T-cell (primary cell): Measurements from ENCODE around the gene HTD2. TPM values are rescaled to one million over a fixed set of nuclear protein-coding genes. Genes with fewer than 3 reads are reported as not detected.
"Not testable (repeated sequence)": the region's sequence is repeated elsewhere in the genome, so short reads cannot be mapped to it uniquely, and the experiment has no call there.

Source experiments
- ATAC-seq, 4 experiments: fragments of 200-7000 bp in 3 of 4; fragments of 150-1000 bp in 1 of 4; cut with Tn5 transposase; replicated peaks in 1 of 4; 1 replicate in 3 of 4; 2 replicates in 1 of 4; pipeline ENCODE4 v1.10.0; 2021; ENCODE audit warnings: moderate library complexity in 3 of 4, mild to moderate bottlenecking in 2 of 4, moderate number of reproducible peaks in 1 of 4
- CTCF ChIA-PET, 2 donors: fragments of 300-600 bp; sonication (Branson Sonifier 250); formaldehyde crosslinking; loops; one replicate each; lab custom pipeline; 2022; ENCODE audit warnings: antibody characterized with exemption in 2 of 2; lab: Charles Lee
- POLR2A ChIA-PET, 2 donors: fragments of 300-600 bp; sonication (Branson Sonifier 250); formaldehyde crosslinking; loops; one replicate each; lab custom pipeline; 2022; ENCODE audit warnings: antibody characterized with exemption in 2 of 2; lab: Charles Lee
- DNase-seq, 35 experiments: peaks; one replicate each; pipeline versions ENCODE4 v3.0.0 to v3.0.0-alpha.2; 2013 to 2023
- H3K27ac ChIP-seq: one replicate; pipeline ENCODE4 v1.5.1; 2013; ENCODE audit warnings: low read length
- H3K27me3 ChIP-seq, 2 experiments: replicated peaks in 1 of 2; 1 replicate in 1 of 2; 2 replicates in 1 of 2; pipeline versions ENCODE4 v1.6.1 to v1.7.0; 2013; ENCODE audit warnings: low read length in 1 of 2, mixed read lengths in 1 of 2; ENCODE audit not compliant: control insufficient read depth in 2 of 2, insufficient read depth in 2 of 2; ENCODE audit errors: extremely low read depth in 1 of 2
- H3K36me3 ChIP-seq, 2 donors: 1 replicate in 1 of 2; 2 replicates in 1 of 2; pipeline versions ENCODE4 v1.6.1 to v1.7.0; 2013; ENCODE audit warnings: low read length in 1 of 2; ENCODE audit not compliant: control insufficient read depth in 2 of 2, insufficient read depth in 1 of 2; ENCODE audit errors: extremely low read depth in 1 of 2
- H3K4me1 ChIP-seq, 2 experiments: 1 replicate in 1 of 2; 2 replicates in 1 of 2; pipeline versions ENCODE4 v1.6.1 to v1.7.0; 2013; ENCODE audit warnings: low read length in 2 of 2, mixed read lengths in 1 of 2; ENCODE audit not compliant: insufficient read depth in 2 of 2, control insufficient read depth in 1 of 2; ENCODE audit errors: extremely low read depth in 1 of 2
- H3K4me3 ChIP-seq, 2 donors: 1 replicate in 1 of 2; 2 replicates in 1 of 2; pipeline versions ENCODE4 v1.5.1 to v1.7.0; 2013; ENCODE audit warnings: mild to moderate bottlenecking in 2 of 2, low read length in 1 of 2, moderate library complexity in 1 of 2; ENCODE audit not compliant: control insufficient read depth in 1 of 2; ENCODE audit errors: extremely low read depth in 1 of 2
- H3K9me3 ChIP-seq: 2 replicates; pipeline ENCODE4 v1.7.0; 2013
- H3K27ac Mint-ChIP-seq, 2 donors: one replicate each; pipeline ENCODE4 v1.8.0; 2020 to 2021; ENCODE audit warnings: mild to moderate bottlenecking in 2 of 2, mixed read lengths in 2 of 2
- H3K27me3 Mint-ChIP-seq, 2 donors: one replicate each; pipeline ENCODE4 v1.8.0; 2021 to 2022; ENCODE audit warnings: mixed read lengths in 2 of 2
- H3K36me3 Mint-ChIP-seq: one replicate; pipeline ENCODE4 v1.8.0; 2021; ENCODE audit warnings: mixed read lengths
- H3K4me1 Mint-ChIP-seq, 3 donors: one replicate each; pipeline ENCODE4 v1.8.0; 2020 to 2022; ENCODE audit warnings: mixed read lengths in 3 of 3, mild to moderate bottlenecking in 1 of 3
- H3K4me3 Mint-ChIP-seq, 3 donors: one replicate each; pipeline ENCODE4 v1.8.0; 2020 to 2022; ENCODE audit warnings: mild to moderate bottlenecking in 3 of 3, mixed read lengths in 3 of 3, moderate library complexity in 3 of 3
- H3K9me3 Mint-ChIP-seq, 3 donors: one replicate each; pipeline ENCODE4 v1.8.0; 2020 to 2022; ENCODE audit warnings: mixed read lengths in 3 of 3
- WGBS: methylation state at CpG from one replicate; pipeline ENCODE4 v1.1.5; 2013; ENCODE audit warnings: missing lambda C conversion rate; ENCODE audit not compliant: insufficient coverage; 5-methylcytosine and 5-hydroxymethylcytosine counted together
- total RNA-seq, 35 experiments: library from RNA in 6 of 35; stranded (reverse) in 6 of 35; fragments of 120-200 nt in 1 of 35; gene quantifications; one replicate each; pipeline versions ENCODE4 v1.2.1 to v1.2.4 and lab custom pipeline; 2013 to 2026

Gene HTD2
- total RNA-seq, 5 donors from 2014 or later (not counting 1 experiment from before 2014, with no cell fraction given): 7.3 to 10.0 (median 8.8) TPM

GRCh38 chr3:58273362-58273761 lies 33.0 kb upstream of the HTD2 start:
- POLR2A ChIA-PET, CTCF ChIA-PET, H3K4me1 ChIP-seq, H3K27ac Mint-ChIP-seq, H3K9me3 Mint-ChIP-seq, H3K27me3 ChIP-seq, H3K4me1 Mint-ChIP-seq, DNase-seq, ATAC-seq, H3K4me3 Mint-ChIP-seq, H3K27ac ChIP-seq, H3K9me3 ChIP-seq, H3K4me3 ChIP-seq, H3K27me3 Mint-ChIP-seq: not testable (repeated sequence)
- WGBS: 100% methylated on average over 1 of the region's 3 CpGs
- H3K36me3 Mint-ChIP-seq: peaks cover 71% of the 10 kb centered on the region
- H3K36me3 ChIP-seq: peaks cover 4 to 17% of the 10 kb centered on the region in 2 donors

DNA sequence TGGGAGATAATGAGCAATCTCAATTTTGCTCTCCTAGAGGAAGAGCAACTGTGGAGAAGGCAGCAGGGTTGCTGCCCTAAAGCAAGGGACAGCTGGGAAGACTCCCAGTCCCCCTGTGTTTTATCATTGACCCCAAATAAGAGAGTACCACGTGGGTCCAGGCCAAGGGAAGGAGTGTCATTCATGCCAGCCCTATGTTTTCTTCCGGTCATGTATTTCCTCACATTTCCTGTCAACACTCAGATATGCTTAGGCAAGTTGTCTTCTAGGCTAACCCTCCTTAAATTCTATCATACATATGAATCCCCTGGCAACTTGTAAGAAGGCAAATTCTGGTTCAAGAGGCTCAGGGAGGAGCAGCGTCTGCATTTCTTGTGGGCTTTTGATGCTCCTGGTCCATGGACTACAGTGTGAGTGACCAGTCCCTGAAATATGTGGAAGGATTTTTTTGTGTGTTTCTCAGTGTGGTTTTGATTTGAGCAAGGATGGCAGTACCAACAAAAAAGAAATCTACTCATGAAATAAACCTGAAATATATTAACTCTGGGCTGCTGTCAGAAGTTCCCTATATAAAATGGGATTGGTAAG lies 32.2 kb upstream of the HTD2 start:
- DNase-seq (no peak), ATAC-seq (no peak)
- H3K27ac Mint-ChIP-seq: no peak overlapping the region
- CTCF ChIA-PET: no interaction called here
- H3K4me3 Mint-ChIP-seq: no peak overlapping the region
- peaks cover 0 to 5% (median 5%) of the 10 kb centered on the region in 3 donors for H3K4me1 Mint-ChIP-seq
- H3K4me3 ChIP-seq: no peak overlapping the region
- no peak overlapping the region for H3K27ac ChIP-seq
- POLR2A ChIA-PET: no interaction called here
- H3K36me3 ChIP-seq: peaks cover 4 to 15% of the 10 kb centered on the region in 2 donors
- no peaks in the 10 kb centered on the region for H3K27me3 ChIP-seq
- H3K27me3 Mint-ChIP-seq: no peaks in the 10 kb centered on the region
- peaks cover 0 to 4% (median 0%) of the 10 kb centered on the region in 3 donors for H3K9me3 Mint-ChIP-seq
- 100% methylated on average over 1 of the region's 3 CpGs for WGBS
- H3K9me3 ChIP-seq: no peaks in the 10 kb centered on the region
- peaks cover 70% of the 10 kb centered on the region for H3K36me3 Mint-ChIP-seq
- H3K4me1 ChIP-seq: no peaks in the 10 kb centered on the region

- H3K36me3 Mint-ChIP-seq: peaks cover 67% of the 10 kb centered on the region
- H3K36me3 ChIP-seq: peaks cover 0 to 2% of the 10 kb centered on the region in 2 donors
Observed at GRCh38 chr3:58281069-58281468, 25.3 kb upstream of the HTD2 start.

GRCh38 chr3:58285334-58285733 lies 21.0 kb upstream of the HTD2 start:
- DNase-seq (no peak), ATAC-seq (no peak)
- 100% methylated on average over 1 of the region's 7 CpGs for WGBS
- POLR2A ChIA-PET: no interaction called here
- peaks cover 33% of the 10 kb centered on the region for H3K36me3 Mint-ChIP-seq
- Histone ChIP-seq H3K9me3 (no peaks in the 10 kb centered on the region), H3K36me3 (peaks cover 0 to 6% of the 10 kb centered on the region in 2 donors), H3K27ac (no peak overlapping the region), H3K27me3 (no peaks in the 10 kb centered on the region), H3K4me1 (no peaks in the 10 kb centered on the region), H3K4me3 (no peak overlapping the region)
- no peaks in the 10 kb centered on the region for H3K27me3 Mint-ChIP-seq
- no peak overlapping the region for H3K4me3 Mint-ChIP-seq
- CTCF ChIA-PET: no interaction called here
- no peaks in the 10 kb centered on the region for H3K4me1 Mint-ChIP-seq
- H3K27ac Mint-ChIP-seq: no peak overlapping the region
- H3K9me3 Mint-ChIP-seq: no peaks in the 10 kb centered on the region

More at GRCh38 chr3:58281069-58281468, 25.3 kb upstream of the HTD2 start:
- no peaks in the 10 kb centered on the region for H3K4me1 Mint-ChIP-seq
- 91% methylated on average over 7 of the region's 7 CpGs for WGBS
- no peaks in the 10 kb centered on the region for H3K4me1 ChIP-seq
- DNase-seq: no peak
- H3K27me3 ChIP-seq: no peaks in the 10 kb centered on the region
- no peaks in the 10 kb centered on the region for H3K27me3 Mint-ChIP-seq
- H3K27ac ChIP-seq: no peak overlapping the region
- peaks cover 0 to 4% (median 0%) of the 10 kb centered on the region in 3 donors for H3K9me3 Mint-ChIP-seq
- POLR2A ChIA-PET: no interaction called here
- H3K27ac Mint-ChIP-seq: no peak overlapping the region
- CTCF ChIA-PET: no interaction called here
- no peak for ATAC-seq
- no peak overlapping the region for H3K4me3 ChIP-seq
- H3K4me3 Mint-ChIP-seq: no peak overlapping the region
- H3K9me3 ChIP-seq: no peaks in the 10 kb centered on the region

- Histone ChIP-seq H3K36me3 (peaks cover 0 to 3% of the 10 kb centered on the region in 2 donors), H3K4me1 (no peaks in the 10 kb centered on the region), H3K27me3 (no peaks in the 10 kb centered on the region), H3K4me3 (no peak overlapping the region), H3K27ac (no peak overlapping the region), H3K9me3 (no peaks in the 10 kb centered on the region)
- H3K4me1 Mint-ChIP-seq: no peaks in the 10 kb centered on the region
- no peak overlapping the region for H3K27ac Mint-ChIP-seq
- POLR2A ChIA-PET: no interaction called here
- peaks cover 37% of the 10 kb centered on the region for H3K36me3 Mint-ChIP-seq
- whole genome bisulfite sequencing: 91% methylated on average over 6 of the region's 6 CpGs
- ATAC-seq: no peak
- DNase-seq: no peak
- H3K9me3 Mint-ChIP-seq: no peaks in the 10 kb centered on the region
- CTCF ChIA-PET: no interaction called here
- no peak overlapping the region for H3K4me3 Mint-ChIP-seq
- H3K27me3 Mint-ChIP-seq: no peaks in the 10 kb centered on the region
Observed at GRCh38 chr3:58287354-58287753, 19.0 kb upstream of the HTD2 start.

- H3K9me3 Mint-ChIP-seq: no peaks in the 10 kb centered on the region
- no peak overlapping the region for H3K4me3 ChIP-seq
- H3K27ac ChIP-seq: no peak overlapping the region
- H3K36me3 Mint-ChIP-seq: peaks cover 34% of the 10 kb centered on the region
- ATAC-seq: no peak
- H3K4me1 Mint-ChIP-seq: no peaks in the 10 kb centered on the region
- WGBS: 67% methylated on average over 1 of the region's 4 CpGs
- no peak for DNase-seq
- no peaks in the 10 kb centered on the region for H3K9me3 ChIP-seq
- H3K27me3 ChIP-seq: no peaks in the 10 kb centered on the region
- POLR2A ChIA-PET: no interaction called here
- CTCF ChIA-PET: no interaction called here
- H3K27ac Mint-ChIP-seq: no peak overlapping the region
- H3K27me3 Mint-ChIP-seq: no peaks in the 10 kb centered on the region
- H3K4me3 Mint-ChIP-seq: no peak overlapping the region
- H3K36me3 ChIP-seq: peaks cover 0 to 3% of the 10 kb centered on the region in 2 donors
- H3K4me1 ChIP-seq: no peaks in the 10 kb centered on the region
Observed at GRCh38 chr3:58288011-58288728, 18.1 kb upstream of the HTD2 start.
